ENCODE results near the gene EPM2A. TPM values are rescaled to one million over a fixed set of nuclear protein-coding genes. Genes with fewer than 3 reads are reported as not detected.

EPM2A gene
- total RNA-seq, 4 donors from 2014 or later, result 6.5 to 12.9 (median 10.4) TPM

GRCh38 chr6:145660676-145661075 is 74.6 kb downstream of the EPM2A start:
- no peaks in the 10 kb centered on the region for H3K27me3 ChIP-seq
- no peak for DNase-seq (ENCODE audit: low spot score in 2 of 2)
- H3K27ac ChIP-seq, result no peak overlapping the region
- WGBS, result 88% methylated on average over 6 of the region's 6 CpGs
- no peak for TF ChIP-seq POLR2A (IDR thresholded peaks at IDR 0.05)
- no peak for TF ChIP-seq POLR2AphosphoS5 (IDR thresholded peaks at IDR 0.05)
- TF ChIP-seq CTCF (IDR thresholded peaks at IDR 0.05), result no peak
- no peak for TF ChIP-seq EP300 (IDR thresholded peaks at IDR 0.05)
- H3K4me3 ChIP-seq, result no peak overlapping the region
- H3K4me1 ChIP-seq, result no peaks in the 10 kb centered on the region
- H3K36me3 ChIP-seq, result no peaks in the 10 kb centered on the region
- no peaks in the 10 kb centered on the region for H3K9me3 ChIP-seq

- H3K9me3 ChIP-seq, result no peaks in the 10 kb centered on the region
- DNase-seq (ENCODE audit: low spot score in 2 of 2), result no peak
- TF ChIP-seq CTCF (IDR thresholded peaks at IDR 0.05), result no peak
- no peak for TF ChIP-seq POLR2AphosphoS5 (IDR thresholded peaks at IDR 0.05)
- TF ChIP-seq EP300 (IDR thresholded peaks at IDR 0.05), result no peak
- no peak for TF ChIP-seq POLR2A (IDR thresholded peaks at IDR 0.05)
- WGBS, result 100% methylated on average over 1 of the region's 1 CpG
- no peaks in the 10 kb centered on the region for H3K27me3 ChIP-seq
- H3K4me3 ChIP-seq, result no peak overlapping the region
- H3K4me1 ChIP-seq, result no peaks in the 10 kb centered on the region
- H3K36me3 ChIP-seq, result no peaks in the 10 kb centered on the region
- no peak overlapping the region for H3K27ac ChIP-seq
These were observed 79.2 kb downstream of the EPM2A start for GRCh38 chr6:145656128-145656527.

GRCh38 chr6:145652572-145652971 is 82.7 kb downstream of the EPM2A start:
- WGBS, result 92% methylated on average over 1 of the region's 1 CpG
- Histone ChIP-seq H3K36me3 (no peaks in the 10 kb centered on the region), H3K27ac (no peak overlapping the region), H3K4me3 (no peak overlapping the region), H3K4me1 (no peaks in the 10 kb centered on the region), H3K9me3 (no peaks in the 10 kb centered on the region), H3K27me3 (no peaks in the 10 kb centered on the region)
- TF ChIP-seq CTCF (IDR thresholded peaks at IDR 0.05) (no peak), POLR2AphosphoS5 (IDR thresholded peaks at IDR 0.05) (no peak), EP300 (IDR thresholded peaks at IDR 0.05) (no peak), POLR2A (IDR thresholded peaks at IDR 0.05) (no peak)
- no peak for DNase-seq (ENCODE audit: low spot score in 2 of 2)

- no peak overlapping the region for H3K27ac ChIP-seq
- no peaks in the 10 kb centered on the region for H3K27me3 ChIP-seq
- WGBS, result 93% methylated on average over 2 of the region's 2 CpGs
- no peaks in the 10 kb centered on the region for H3K36me3 ChIP-seq
- no peak for TF ChIP-seq POLR2AphosphoS5 (IDR thresholded peaks at IDR 0.05)
- no peak for TF ChIP-seq CTCF (IDR thresholded peaks at IDR 0.05)
- TF ChIP-seq POLR2A (IDR thresholded peaks at IDR 0.05), result no peak
- TF ChIP-seq EP300 (IDR thresholded peaks at IDR 0.05), result no peak
- H3K9me3 ChIP-seq, result no peaks in the 10 kb centered on the region
- no peaks in the 10 kb centered on the region for H3K4me1 ChIP-seq
- H3K4me3 ChIP-seq, result no peak overlapping the region
- DNase-seq (ENCODE audit: low spot score in 2 of 2), result no peak
These were observed 83.3 kb downstream of the EPM2A start for GRCh38 chr6:145651988-145652387.

- TF ChIP-seq POLR2A (IDR thresholded peaks at IDR 0.05) (no peak), CTCF (IDR thresholded peaks at IDR 0.05) (no peak), EP300 (IDR thresholded peaks at IDR 0.05) (no peak), POLR2AphosphoS5 (IDR thresholded peaks at IDR 0.05) (no peak)
- no peaks in the 10 kb centered on the region for H3K27me3 ChIP-seq
- H3K9me3 ChIP-seq, result no peaks in the 10 kb centered on the region
- 95% methylated on average over 4 of the region's 4 CpGs for WGBS
- H3K4me1 ChIP-seq, result no peaks in the 10 kb centered on the region
- no peak overlapping the region for H3K27ac ChIP-seq
- no peak for DNase-seq (ENCODE audit: low spot score in 2 of 2)
- no peak overlapping the region for H3K4me3 ChIP-seq
- H3K36me3 ChIP-seq, result no peaks in the 10 kb centered on the region
These were observed 87.2 kb downstream of the EPM2A start for GRCh38 chr6:145648149-145648548.
